H9 (cell line): ENCODE measurements around the gene LRWD1. TPM values are rescaled to one million over a fixed set of nuclear protein-coding genes. Genes with fewer than 3 reads are reported as not detected.

Experiments used
- DNase-seq: peaks from one replicate; pipeline ENCODE4 v3.0.0-alpha.2; 2017
- H2AFZ ChIP-seq: one replicate; pipeline ENCODE4 v1.6.1; 2013; ENCODE audit warnings: mild to moderate bottlenecking, low read length, control low read depth, moderate library complexity
- H2AK5ac ChIP-seq: 2 replicates; pipeline ENCODE4 v1.6.1; 2013; ENCODE audit warnings: low read length, control low read depth, mixed read lengths; ENCODE audit not compliant: insufficient read length
- H2BK120ac ChIP-seq: one replicate; pipeline ENCODE4 v1.6.1; 2013; ENCODE audit warnings: low read depth, mild to moderate bottlenecking, low read length, control low read depth, inconsistent platforms; ENCODE audit not compliant: poor library complexity, severe bottlenecking
- H2BK12ac ChIP-seq: 2 replicates; pipeline ENCODE4 v1.6.1; 2013; ENCODE audit warnings: low read length, control low read depth, mixed read lengths, low read depth; ENCODE audit not compliant: insufficient read length
- H2BK15ac ChIP-seq: 2 replicates; pipeline ENCODE4 v1.6.1; 2013; ENCODE audit warnings: low read depth, low read length, control low read depth
- H2BK20ac ChIP-seq: one replicate; pipeline ENCODE4 v1.6.1; 2013; ENCODE audit warnings: low read depth, mild to moderate bottlenecking, low read length, control low read depth, inconsistent platforms; ENCODE audit not compliant: poor library complexity, severe bottlenecking
- H2BK5ac ChIP-seq: 2 replicates; pipeline ENCODE4 v1.6.1; 2013; ENCODE audit warnings: low read length, control low read depth, mixed read lengths; ENCODE audit not compliant: insufficient read length
- H3K14ac ChIP-seq: 2 replicates; pipeline ENCODE4 v1.6.1; 2013; ENCODE audit warnings: low read length, control low read depth; ENCODE audit not compliant: insufficient read depth
- H3K18ac ChIP-seq: 2 replicates; pipeline ENCODE4 v1.6.1; 2013; ENCODE audit warnings: low read depth, mild to moderate bottlenecking, mixed read lengths, low read length, control low read depth; ENCODE audit not compliant: insufficient read length
- H3K23ac ChIP-seq: 2 replicates; pipeline ENCODE4 v1.6.1; 2013; ENCODE audit warnings: low read length, control low read depth, mixed read lengths, low read depth; ENCODE audit not compliant: insufficient read length
- H3K23me2 ChIP-seq: 2 replicates; pipeline ENCODE4 v1.6.1; 2013; ENCODE audit warnings: low read depth, mild to moderate bottlenecking, mixed read lengths, low read length, control low read depth; ENCODE audit not compliant: insufficient read length, poor library complexity, severe bottlenecking
- H3K27ac ChIP-seq: 2 replicates; pipeline ENCODE4 v1.5.1; 2013; ENCODE audit warnings: low read length, control low read depth, mixed read lengths, low read depth; ENCODE audit not compliant: insufficient read length
- H3K27me3 ChIP-seq: 2 replicates; pipeline ENCODE4 v1.6.1; 2013; ENCODE audit warnings: low read length, control low read depth, inconsistent platforms; ENCODE audit not compliant: insufficient read depth
- H3K4ac ChIP-seq: 2 replicates; pipeline ENCODE4 v1.6.1; 2013; ENCODE audit warnings: low read depth, mild to moderate bottlenecking, control low read depth, inconsistent platforms, low read length, moderate library complexity
- H3K4me1 ChIP-seq: 2 replicates; pipeline ENCODE4 v1.6.1; 2013; ENCODE audit warnings: low read length, control low read depth, inconsistent platforms; ENCODE audit not compliant: insufficient read depth
- H3K4me2 ChIP-seq: 2 replicates; pipeline ENCODE4 v1.6.1; 2013; ENCODE audit warnings: low read length, control low read depth, mixed read lengths; ENCODE audit not compliant: insufficient read length, insufficient read depth
- H3K56ac ChIP-seq: 2 replicates; pipeline ENCODE4 v1.6.1; 2013; ENCODE audit warnings: low read depth, mild to moderate bottlenecking, mixed read lengths, low read length, control low read depth; ENCODE audit not compliant: insufficient read length
- H3K79me1 ChIP-seq: 2 replicates; pipeline ENCODE4 v1.6.1; 2013; ENCODE audit warnings: low read depth, mild to moderate bottlenecking, moderate library complexity, low read length, control low read depth, inconsistent platforms; ENCODE audit not compliant: insufficient read depth, poor library complexity, severe bottlenecking
- H3K79me2 ChIP-seq: 2 replicates; pipeline ENCODE4 v1.6.1; 2013; ENCODE audit warnings: low read length, control low read depth, inconsistent platforms; ENCODE audit not compliant: insufficient read depth
- H3K9ac ChIP-seq: 2 replicates; pipeline ENCODE4 v1.6.1; 2013; ENCODE audit warnings: low read length, control low read depth, mixed read lengths; ENCODE audit not compliant: insufficient read length; ENCODE audit errors: extremely low read depth
- H3K9me3 ChIP-seq: one replicate; pipeline ENCODE4 v1.6.1; 2013; ENCODE audit warnings: low read depth, low read length, inconsistent platforms; ENCODE audit not compliant: control insufficient read depth
- H3T11ph ChIP-seq: one replicate; pipeline ENCODE4 v1.6.1; 2013; ENCODE audit warnings: mild to moderate bottlenecking, low read length, control low read depth, inconsistent platforms
- H4K20me1 ChIP-seq: one replicate; pipeline ENCODE4 v1.6.1; 2013; ENCODE audit not compliant: control insufficient read depth, insufficient read length, insufficient read depth
- H4K5ac ChIP-seq: 2 replicates; pipeline ENCODE4 v1.6.1; 2013; ENCODE audit warnings: low read depth, mild to moderate bottlenecking, mixed read lengths, low read length, control low read depth; ENCODE audit not compliant: insufficient read length
- H4K8ac ChIP-seq: replicated peaks from 2 replicates; pipeline ENCODE4 v1.6.1; 2013; ENCODE audit warnings: low read length, control low read depth, mixed read lengths, low read depth; ENCODE audit not compliant: insufficient read length
- H4K91ac ChIP-seq: 2 replicates; pipeline ENCODE4 v1.6.1; 2013; ENCODE audit warnings: low read depth, mild to moderate bottlenecking, moderate library complexity, mixed read lengths, low read length, control low read depth; ENCODE audit not compliant: insufficient read length
- H3K27ac Mint-ChIP-seq, 3 experiments: 2 replicates in 2 of 3; 3 replicates in 1 of 3; pipeline ENCODE4 v1.8.0; 2020 to 2021; ENCODE audit warnings: mixed read lengths in 3 of 3, mild to moderate bottlenecking in 1 of 3, moderate library complexity in 1 of 3
- H3K27me3 Mint-ChIP-seq: 2 replicates; pipeline ENCODE4 v1.8.0; 2021; ENCODE audit warnings: low read depth, mild to moderate bottlenecking, moderate library complexity, mixed read lengths
- H3K36me3 Mint-ChIP-seq, 3 experiments: 2 replicates in 2 of 3; 3 replicates in 1 of 3; pipeline ENCODE4 v1.8.0; 2020 to 2021; ENCODE audit warnings: low read depth in 3 of 3, mixed read lengths in 3 of 3; ENCODE audit not compliant: insufficient read depth in 1 of 3
- H3K4me1 Mint-ChIP-seq, 2 experiments: 2 replicates each; pipeline ENCODE4 v1.8.0; 2020; ENCODE audit warnings: mixed read lengths in 2 of 2
- H3K4me3 Mint-ChIP-seq, 2 experiments: 2 replicates in 1 of 2; 3 replicates in 1 of 2; pipeline ENCODE4 v1.8.0; 2020 to 2021; ENCODE audit warnings: mild to moderate bottlenecking in 2 of 2, mixed read lengths in 2 of 2, moderate library complexity in 1 of 2
- H3K9me3 Mint-ChIP-seq, 2 experiments: 2 replicates in 1 of 2; 3 replicates in 1 of 2; pipeline ENCODE4 v1.8.0; 2020; ENCODE audit warnings: mild to moderate bottlenecking in 2 of 2, mixed read lengths in 2 of 2, moderate library complexity in 1 of 2
- WGBS: extraction: QIAGEN DNeasy Blood & Tissue Kit; methylation state at CpG from one replicate; pipeline ENCODE4 v1.1.7; 2013; ENCODE audit warnings: missing lambda C conversion rate, low lambda C conversion rate, mixed read lengths; ENCODE audit not compliant: insufficient read length; ENCODE audit errors: extremely low coverage; 5-methylcytosine and 5-hydroxymethylcytosine counted together
- long read RNA-seq: library from polyadenylated mRNA; unstranded; transcript quantifications from one replicate; pipeline ENCODE4 v2.0.0, GENCODE V29; 2020
- total RNA-seq: library from RNA; stranded (reverse); gene quantifications from 2 replicates; pipeline ENCODE4 v1.2.1, GENCODE V29; 2021
- TF ChIP-seq, protein P1 (sequence below): fragments of 200-600 bp; sonication (generic); conservative IDR thresholded peaks from 3 replicates; pipeline ENCODE4 v1.8.0; 2021; ENCODE audit warnings: antibody characterized with exemption, mild to moderate bottlenecking

LRWD1 gene
- 33.1 and 35.1 TPM in 2 replicates for total RNA-seq
- long read RNA-seq, transcript LRWD1-201 (15 exons, 2,215 nt): major isoform, 266 of 413 reads
- long read RNA-seq, partial matches to known transcripts: 16 of 413 reads
- long read RNA-seq, other reads (novel, unspliced or antisense): 131 of 413 reads

GRCh38 chr7:102464577-102465280 lies at the start of gene LRWD1, which contains the start of gene ALKBH4:
Gene LRWD1, plus strand, starts transcription at chr7:102464984. Its CDS starts 97 bp downstream, at chr7:102465081.
Gene ALKBH4, minus strand, starts transcription at chr7:102464863. Its CDS starts 27 bp downstream, at chr7:102464836.
- Histone ChIP-seq H2BK20ac (no peak within 1 kb of the TSS), H3K79me1 (peaks cover 2% of the 10 kb centered on the region), H3K4ac (no peak within 1 kb of the TSS), H2BK12ac (no peak within 1 kb of the TSS), H4K20me1 (no peaks in the 10 kb centered on the region), H3K79me2 (no peaks in the 10 kb centered on the region), H3K18ac (no peak within 1 kb of the TSS), H3K14ac (0 out of 2 replicates have a peak within 1 kb of the TSS, but pooled peaks have one; percentile 6), H3K23me2 (peaks cover 6% of the 10 kb centered on the region), H3T11ph (no peak within 1 kb of the TSS), H4K8ac (no peak within 1 kb of the TSS), H3K4me1 (no peaks in the 10 kb centered on the region), H2AK5ac (no peak within 1 kb of the TSS), H4K91ac (no peak within 1 kb of the TSS), H3K9ac (peak within 1 kb of the TSS; percentile 81), H3K27me3 (no peaks in the 10 kb centered on the region), H2BK120ac (no peak within 1 kb of the TSS), H3K9me3 (no peaks in the 10 kb centered on the region), H3K23ac (no peak within 1 kb of the TSS), H2BK15ac (no peak within 1 kb of the TSS), H2AFZ (no peak within 1 kb of the TSS), H3K56ac (no peak within 1 kb of the TSS), H3K4me2 (peak within 1 kb of the TSS; percentile 66), H3K27ac (no peak within 1 kb of the TSS), H4K5ac (no peak within 1 kb of the TSS), H2BK5ac (no peak within 1 kb of the TSS)
- Mint-ChIP-seq H3K27ac (peak within 1 kb of the TSS in 2 of 3 experiments; percentile 88 to 89; a peak in 4 of 7 replicates), H3K4me3 (peak within 1 kb of the TSS; percentile 96 to 98), H3K27me3 (peaks cover 2% of the 10 kb centered on the region; the same call in 1 of the 2 replicates), H3K9me3 (no peaks in the 10 kb centered on the region), H3K4me1 (peaks cover 11 to 13% of the 10 kb centered on the region in 2 experiments; a peak in 3 of 4 replicates), H3K36me3 (peaks cover 8 to 27% (median 22%) of the 10 kb centered on the region in 3 experiments; a peak in 6 of 7 replicates)
- WGBS: no CpG with 5 or more reads among the region's 81 CpGs
- peak; percentile 88 for DNase-seq
- TF ChIP-seq, protein P1, sequence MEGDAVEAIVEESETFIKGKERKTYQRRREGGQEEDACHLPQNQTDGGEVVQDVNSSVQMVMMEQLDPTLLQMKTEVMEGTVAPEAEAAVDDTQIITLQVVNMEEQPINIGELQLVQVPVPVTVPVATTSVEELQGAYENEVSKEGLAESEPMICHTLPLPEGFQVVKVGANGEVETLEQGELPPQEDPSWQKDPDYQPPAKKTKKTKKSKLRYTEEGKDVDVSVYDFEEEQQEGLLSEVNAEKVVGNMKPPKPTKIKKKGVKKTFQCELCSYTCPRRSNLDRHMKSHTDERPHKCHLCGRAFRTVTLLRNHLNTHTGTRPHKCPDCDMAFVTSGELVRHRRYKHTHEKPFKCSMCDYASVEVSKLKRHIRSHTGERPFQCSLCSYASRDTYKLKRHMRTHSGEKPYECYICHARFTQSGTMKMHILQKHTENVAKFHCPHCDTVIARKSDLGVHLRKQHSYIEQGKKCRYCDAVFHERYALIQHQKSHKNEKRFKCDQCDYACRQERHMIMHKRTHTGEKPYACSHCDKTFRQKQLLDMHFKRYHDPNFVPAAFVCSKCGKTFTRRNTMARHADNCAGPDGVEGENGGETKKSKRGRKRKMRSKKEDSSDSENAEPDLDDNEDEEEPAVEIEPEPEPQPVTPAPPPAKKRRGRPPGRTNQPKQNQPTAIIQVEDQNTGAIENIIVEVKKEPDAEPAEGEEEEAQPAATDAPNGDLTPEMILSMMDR: peak; percentile 21; the same call in 1 of the 3 replicates
